ENCODE data around the gene LINGO4.
"Not testable (repeated sequence)": the region's sequence is repeated elsewhere in the genome, so short reads cannot be mapped to it uniquely, and the experiment has no call there.

- TF ChIP-seq, protein P1, sequence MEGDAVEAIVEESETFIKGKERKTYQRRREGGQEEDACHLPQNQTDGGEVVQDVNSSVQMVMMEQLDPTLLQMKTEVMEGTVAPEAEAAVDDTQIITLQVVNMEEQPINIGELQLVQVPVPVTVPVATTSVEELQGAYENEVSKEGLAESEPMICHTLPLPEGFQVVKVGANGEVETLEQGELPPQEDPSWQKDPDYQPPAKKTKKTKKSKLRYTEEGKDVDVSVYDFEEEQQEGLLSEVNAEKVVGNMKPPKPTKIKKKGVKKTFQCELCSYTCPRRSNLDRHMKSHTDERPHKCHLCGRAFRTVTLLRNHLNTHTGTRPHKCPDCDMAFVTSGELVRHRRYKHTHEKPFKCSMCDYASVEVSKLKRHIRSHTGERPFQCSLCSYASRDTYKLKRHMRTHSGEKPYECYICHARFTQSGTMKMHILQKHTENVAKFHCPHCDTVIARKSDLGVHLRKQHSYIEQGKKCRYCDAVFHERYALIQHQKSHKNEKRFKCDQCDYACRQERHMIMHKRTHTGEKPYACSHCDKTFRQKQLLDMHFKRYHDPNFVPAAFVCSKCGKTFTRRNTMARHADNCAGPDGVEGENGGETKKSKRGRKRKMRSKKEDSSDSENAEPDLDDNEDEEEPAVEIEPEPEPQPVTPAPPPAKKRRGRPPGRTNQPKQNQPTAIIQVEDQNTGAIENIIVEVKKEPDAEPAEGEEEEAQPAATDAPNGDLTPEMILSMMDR (IDR thresholded peaks at IDR 0.05) = not testable (repeated sequence)
- TF ChIP-seq POLR2AphosphoS5 (IDR thresholded peaks at IDR 0.05) = peak; percentile 89
- not testable (repeated sequence) for TF ChIP-seq POLR2A (IDR thresholded peaks at IDR 0.05)
These were observed 36.7 kb downstream of the LINGO4 start for GRCh38 chr1:151768351-151769066.
